ENCODE measurements around the gene IFNAR2.

The IFNAR2 gene

DNA sequence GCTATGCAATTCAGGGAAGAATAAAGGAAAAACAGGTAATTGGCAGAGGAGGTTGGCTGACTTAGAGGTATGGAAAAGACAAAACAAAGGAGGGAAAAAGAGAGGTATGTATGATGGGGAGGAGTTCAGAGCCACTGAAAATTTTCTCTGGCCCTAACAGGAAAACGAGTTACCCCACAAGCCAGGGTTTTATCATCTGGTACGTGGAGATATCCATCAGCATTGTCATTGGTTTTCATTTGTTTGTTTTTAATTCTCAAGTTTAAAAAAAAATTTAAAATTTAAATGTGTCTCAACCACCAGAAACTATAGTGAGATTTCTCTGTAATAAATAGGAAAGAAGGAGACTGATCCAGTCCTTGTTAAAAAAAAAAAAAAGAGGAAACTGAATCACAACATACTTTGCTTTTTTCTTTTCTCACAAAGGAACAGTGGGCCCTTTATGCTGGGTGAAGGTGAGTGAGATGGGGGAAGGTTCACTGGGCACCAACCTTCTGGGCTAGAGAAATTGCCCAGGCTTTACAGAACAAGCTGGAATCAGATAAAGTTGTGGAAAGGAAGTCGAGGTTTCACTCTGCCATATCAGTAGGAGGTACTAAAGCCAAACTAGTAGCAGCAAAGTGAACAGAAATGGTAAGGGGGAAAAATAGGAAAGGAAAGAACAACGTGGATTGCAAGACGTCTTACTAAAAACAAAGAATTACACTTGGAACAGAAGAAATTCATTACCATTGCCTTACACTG lies 2.7 kb downstream of the IFNAR2 start:
- POLR2A ChIA-PET: interaction anchor here (0.6 to 2.5 kb wide), 3 partner anchors 92 to 95 kb away, joined by 3 to 13 read pairs (median 4); partner anchors contain the start of gene IFNAR1
- TF ChIP-seq LEF1 (IDR thresholded peaks at IDR 0.05; ENCODE audit: borderline replicate concordance) (no peak), CTBP1 (IDR thresholded peaks at IDR 0.05; ENCODE audit: borderline replicate concordance) (no peak), PKNOX1 (IDR thresholded peaks at IDR 0.05) (no peak), FOXA1 (IDR thresholded peaks at IDR 0.05) (no peak), FOXM1 (IDR thresholded peaks at IDR 0.05; ENCODE audit: borderline replicate concordance) (no peak), SUZ12 (IDR thresholded peaks at IDR 0.05) (no peak), ARNT (IDR thresholded peaks at IDR 0.05) (no peak), FOXK2 (IDR thresholded peaks at IDR 0.05) (no peak), L3MBTL2 (conservative IDR thresholded peaks at IDR 0.05) (no peak)
- CTCF ChIA-PET: interaction anchor here (0.7 kb wide), 1 partner anchor 75 kb away, joined by 3 read pairs; no protein-coding TSS in a partner anchor
- DNase-seq (ENCODE audit: extremely low spot score): no peak

DNA sequence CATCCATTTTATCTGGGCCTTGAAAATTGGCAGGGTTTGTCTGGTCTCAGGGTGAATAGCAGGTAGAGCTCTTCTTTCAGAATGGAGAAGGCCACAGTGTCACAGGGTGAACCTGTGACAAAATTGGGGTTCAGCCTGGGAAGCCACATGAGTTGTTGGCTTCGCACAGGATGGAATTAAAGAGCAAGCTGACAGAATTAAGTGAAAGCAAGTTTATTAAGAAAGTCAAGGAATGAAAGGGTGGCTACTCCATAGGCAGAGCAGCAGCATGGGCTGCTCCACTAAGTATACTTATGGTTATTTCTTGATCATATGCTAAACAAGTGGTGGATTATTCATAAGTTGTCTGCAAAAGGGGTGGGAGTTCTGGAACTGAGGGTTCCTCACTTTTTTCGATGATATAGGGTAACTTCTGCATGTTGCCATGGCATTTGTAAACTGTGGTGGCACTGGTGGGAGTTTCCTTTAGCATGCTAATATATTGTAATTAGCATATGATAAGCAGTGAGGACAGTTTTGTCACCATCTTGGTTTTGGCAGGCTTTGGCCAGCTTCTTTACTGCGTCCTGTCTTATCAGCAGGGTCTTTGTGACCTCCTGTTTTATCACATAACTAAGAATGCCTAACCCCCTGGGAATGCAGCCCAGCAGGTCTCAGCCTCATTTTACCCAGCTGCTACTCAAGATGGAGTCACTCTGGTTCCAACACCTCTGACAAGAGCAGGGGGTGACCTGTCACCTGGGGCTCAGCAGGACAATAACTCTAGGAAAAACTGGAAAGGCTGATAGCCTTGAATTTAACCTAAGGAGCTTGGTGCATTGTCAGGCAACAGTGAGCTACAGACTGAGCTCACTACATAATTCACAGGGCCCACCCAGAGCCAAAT lies 5.1 kb downstream of the IFNAR2 start:
- no peak for DNase-seq (ENCODE audit: extremely low spot score)
- ChIA-PET CTCF (no interaction called here), POLR2A (interaction anchor here (1.1 kb wide), 1 partner anchor 90 kb away, joined by 4 read pairs; the partner anchor contains the start of gene IFNAR1)
- TF ChIP-seq FOXM1 (IDR thresholded peaks at IDR 0.05; ENCODE audit: borderline replicate concordance) (no peak), CTBP1 (IDR thresholded peaks at IDR 0.05; ENCODE audit: borderline replicate concordance) (no peak), L3MBTL2 (conservative IDR thresholded peaks at IDR 0.05) (no peak), NFRKB (IDR thresholded peaks at IDR 0.05) (no peak), SP1 (IDR thresholded peaks at IDR 0.05) (no peak), TARDBP (IDR thresholded peaks at IDR 0.05) (no peak), BHLHE40 (IDR thresholded peaks at IDR 0.05; ENCODE audit: borderline replicate concordance) (no peak), FOXA1 (IDR thresholded peaks at IDR 0.05) (no peak), HDGF (IDR thresholded peaks at IDR 0.05; ENCODE audit: borderline replicate concordance) (no peak), FOXK2 (IDR thresholded peaks at IDR 0.05) (no peak), PKNOX1 (IDR thresholded peaks at IDR 0.05) (no peak)

- TF ChIP-seq FOXA1 (IDR thresholded peaks at IDR 0.05) (no peak), BHLHE40 (IDR thresholded peaks at IDR 0.05; ENCODE audit: borderline replicate concordance) (no peak), ZNF384 (IDR thresholded peaks at IDR 0.05) (no peak), FOXK2 (IDR thresholded peaks at IDR 0.05) (no peak), FOXM1 (IDR thresholded peaks at IDR 0.05; ENCODE audit: borderline replicate concordance) (no peak), L3MBTL2 (conservative IDR thresholded peaks at IDR 0.05) (no peak), LEF1 (IDR thresholded peaks at IDR 0.05; ENCODE audit: borderline replicate concordance) (no peak), HDGF (IDR thresholded peaks at IDR 0.05; ENCODE audit: borderline replicate concordance) (no peak), CTBP1 (IDR thresholded peaks at IDR 0.05; ENCODE audit: borderline replicate concordance) (no peak), ELF4 (IDR thresholded peaks at IDR 0.05) (no peak)
- CTCF ChIA-PET: no interaction called here
- no peak for DNase-seq (ENCODE audit: extremely low spot score)
- POLR2A ChIA-PET: no interaction called here
Observed at GRCh38 chr21:33236013-33236686, 6.4 kb downstream of the IFNAR2 start.

GRCh38 chr21:33236766-33237165 lies 7.0 kb downstream of the IFNAR2 start:
- TF ChIP-seq ELF4 (IDR thresholded peaks at IDR 0.05) (no peak), FOXK2 (IDR thresholded peaks at IDR 0.05) (no peak), HDGF (IDR thresholded peaks at IDR 0.05; ENCODE audit: borderline replicate concordance) (no peak), TARDBP (IDR thresholded peaks at IDR 0.05) (no peak), LEF1 (IDR thresholded peaks at IDR 0.05; ENCODE audit: borderline replicate concordance) (no peak), ZNF384 (IDR thresholded peaks at IDR 0.05) (no peak), FOXA1 (IDR thresholded peaks at IDR 0.05) (no peak), SP1 (IDR thresholded peaks at IDR 0.05) (no peak), ARNT (IDR thresholded peaks at IDR 0.05) (no peak), BHLHE40 (IDR thresholded peaks at IDR 0.05; ENCODE audit: borderline replicate concordance) (no peak), CTBP1 (IDR thresholded peaks at IDR 0.05; ENCODE audit: borderline replicate concordance) (no peak), NFRKB (IDR thresholded peaks at IDR 0.05) (no peak), FOXM1 (IDR thresholded peaks at IDR 0.05; ENCODE audit: borderline replicate concordance) (no peak), SUZ12 (IDR thresholded peaks at IDR 0.05) (no peak), PKNOX1 (IDR thresholded peaks at IDR 0.05) (no peak), L3MBTL2 (conservative IDR thresholded peaks at IDR 0.05) (no peak)
- POLR2A ChIA-PET: no interaction called here
- CTCF ChIA-PET: no interaction called here
- no peak for DNase-seq (ENCODE audit: extremely low spot score)

GRCh38 chr21:33237486-33237885 lies 7.7 kb downstream of the IFNAR2 start:
- TF ChIP-seq ZNF384 (IDR thresholded peaks at IDR 0.05): no peak
- TF ChIP-seq SP1 (IDR thresholded peaks at IDR 0.05): no peak
- TF ChIP-seq L3MBTL2 (conservative IDR thresholded peaks at IDR 0.05): no peak
- TF ChIP-seq FOXA1 (IDR thresholded peaks at IDR 0.05): no peak
- TF ChIP-seq SUZ12 (IDR thresholded peaks at IDR 0.05): no peak
- TF ChIP-seq ELF4 (IDR thresholded peaks at IDR 0.05): no peak
- TF ChIP-seq NFRKB (IDR thresholded peaks at IDR 0.05): no peak
- TF ChIP-seq PKNOX1 (IDR thresholded peaks at IDR 0.05): no peak
- no peak for TF ChIP-seq BHLHE40 (IDR thresholded peaks at IDR 0.05; ENCODE audit: borderline replicate concordance)
- no peak for TF ChIP-seq HDGF (IDR thresholded peaks at IDR 0.05; ENCODE audit: borderline replicate concordance)
- TF ChIP-seq LEF1 (IDR thresholded peaks at IDR 0.05; ENCODE audit: borderline replicate concordance): no peak
- TF ChIP-seq TARDBP (IDR thresholded peaks at IDR 0.05): no peak
- no peak for TF ChIP-seq FOXM1 (IDR thresholded peaks at IDR 0.05; ENCODE audit: borderline replicate concordance)
- no peak for TF ChIP-seq ARNT (IDR thresholded peaks at IDR 0.05)
- no peak for TF ChIP-seq CTBP1 (IDR thresholded peaks at IDR 0.05; ENCODE audit: borderline replicate concordance)
- POLR2A ChIA-PET: no interaction called here
- CTCF ChIA-PET: no interaction called here
- no peak for DNase-seq (ENCODE audit: extremely low spot score)
